ENCODE data around the gene RAB40C.

DNA sequence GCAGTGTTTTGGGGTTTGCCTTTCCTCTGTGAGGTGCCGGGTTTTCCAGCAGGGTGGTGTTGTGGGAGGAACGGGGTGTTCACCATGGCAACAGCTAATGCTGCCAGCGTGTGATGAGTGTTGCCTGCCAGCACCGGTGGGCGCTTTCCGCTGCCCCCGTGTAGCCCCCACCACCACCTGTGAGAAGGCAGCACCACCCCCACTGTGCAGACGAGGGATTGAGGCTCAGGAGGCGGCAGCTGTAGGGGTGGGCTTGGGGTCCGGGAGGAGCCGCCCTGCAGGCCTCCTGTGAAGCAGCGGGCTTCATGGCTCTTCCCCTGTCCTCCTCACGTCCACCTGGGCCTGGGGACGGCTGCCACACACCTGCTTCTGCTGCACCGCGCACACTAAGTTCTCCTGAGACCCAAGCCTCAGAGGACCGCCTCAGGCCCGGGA lies 5.2 kb downstream of the RAB40C start:
- TF ChIP-seq EP300 (IDR thresholded peaks at IDR 0.05) (no peak), POLR2A (IDR thresholded peaks at IDR 0.05) (no peak), POLR2AphosphoS5 (IDR thresholded peaks at IDR 0.05) (no peak)
- TF ChIP-seq, protein P1, sequence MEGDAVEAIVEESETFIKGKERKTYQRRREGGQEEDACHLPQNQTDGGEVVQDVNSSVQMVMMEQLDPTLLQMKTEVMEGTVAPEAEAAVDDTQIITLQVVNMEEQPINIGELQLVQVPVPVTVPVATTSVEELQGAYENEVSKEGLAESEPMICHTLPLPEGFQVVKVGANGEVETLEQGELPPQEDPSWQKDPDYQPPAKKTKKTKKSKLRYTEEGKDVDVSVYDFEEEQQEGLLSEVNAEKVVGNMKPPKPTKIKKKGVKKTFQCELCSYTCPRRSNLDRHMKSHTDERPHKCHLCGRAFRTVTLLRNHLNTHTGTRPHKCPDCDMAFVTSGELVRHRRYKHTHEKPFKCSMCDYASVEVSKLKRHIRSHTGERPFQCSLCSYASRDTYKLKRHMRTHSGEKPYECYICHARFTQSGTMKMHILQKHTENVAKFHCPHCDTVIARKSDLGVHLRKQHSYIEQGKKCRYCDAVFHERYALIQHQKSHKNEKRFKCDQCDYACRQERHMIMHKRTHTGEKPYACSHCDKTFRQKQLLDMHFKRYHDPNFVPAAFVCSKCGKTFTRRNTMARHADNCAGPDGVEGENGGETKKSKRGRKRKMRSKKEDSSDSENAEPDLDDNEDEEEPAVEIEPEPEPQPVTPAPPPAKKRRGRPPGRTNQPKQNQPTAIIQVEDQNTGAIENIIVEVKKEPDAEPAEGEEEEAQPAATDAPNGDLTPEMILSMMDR (IDR thresholded peaks at IDR 0.05): no peak
